Activated CD8-positive, alpha-beta memory T cell treated with anti-CD3 and anti-CD28 coated beads, Interleukin-2, amount 50 U/mL, for 1 hour (primary cell): ENCODE results near the gene CCDC177.

ENCODE experiments used
- DNase-seq: peaks from one replicate; pipeline ENCODE4 v3.0.0-alpha.2; 2020; ENCODE audit errors: extremely low read depth

CCDC177 gene

GRCh38 chr14:69529563-69529962 is 45.1 kb downstream of the CCDC177 start:
- DNase-seq, result no peak

- no peak for DNase-seq
These were observed 45.7 kb downstream of the CCDC177 start for GRCh38 chr14:69528930-69529329.

- DNase-seq, result no peak
These were observed 46.5 kb downstream of the CCDC177 start for GRCh38 chr14:69528143-69528542.

GRCh38 chr14:69527635-69528034 is 47.0 kb downstream of the CCDC177 start:
- DNase-seq, result no peak

- DNase-seq, result no peak
These were observed 48.8 kb downstream of the CCDC177 start for GRCh38 chr14:69525896-69526295.

GRCh38 chr14:69522026-69522425 is 52.6 kb downstream of the CCDC177 start:
- DNase-seq, result no peak
